HepG2 (cell line): ENCODE measurements around the gene PHB1. TPM values are rescaled to one million over a fixed set of nuclear protein-coding genes. Genes with fewer than 3 reads are reported as not detected.

ENCODE experiments used
- ATF3 ChIP-seq: sonication (generic); formaldehyde crosslinking; IDR thresholded peaks from 2 replicates; pipeline ENCODE4 v1.4.0; 2020; ENCODE audit warnings: missing genetic modification reagents
- BRCA1 ChIP-seq: sonication (generic); formaldehyde crosslinking; IDR thresholded peaks from 2 replicates; pipeline ENCODE4 v1.4.0; 2020; ENCODE audit warnings: missing genetic modification reagents
- HNF1A ChIP-seq, 2 experiments: sonication (generic) in 1 of 2; formaldehyde crosslinking in 1 of 2; IDR thresholded peaks; 2 replicates each; pipeline versions ENCODE4 v1.4.0 to v1.6.1; 2016 to 2020; ENCODE audit warnings: borderline replicate concordance in 1 of 2, low read depth in 1 of 2, mild to moderate bottlenecking in 1 of 2, missing genetic modification reagents in 1 of 2
- HNRNPUL1 ChIP-seq: fragments of 200-400 bp; formaldehyde crosslinking; IDR thresholded peaks from 2 replicates; pipeline ENCODE4 v1.6.1; 2017; ENCODE audit warnings: low read depth, mild to moderate bottlenecking, low read length, moderate library complexity
- HOMEZ ChIP-seq: IDR thresholded peaks from 2 replicates; pipeline ENCODE4 v1.6.1; 2016; ENCODE audit warnings: low read depth
- LBX2 ChIP-seq: sonication (generic); formaldehyde crosslinking; IDR thresholded peaks from 2 replicates; pipeline ENCODE4 v1.5.0; 2020; ENCODE audit warnings: missing genetic modification reagents, mild to moderate bottlenecking, borderline replicate concordance
- MED8 ChIP-seq: sonication (generic); formaldehyde crosslinking; IDR thresholded peaks from 2 replicates; pipeline ENCODE4 v1.8.1; 2023; ENCODE audit warnings: mild to moderate bottlenecking, missing genetic modification reagents; ENCODE audit not compliant: insufficient replicate concordance
- MEIS1 ChIP-seq: sonication (generic); formaldehyde crosslinking; IDR thresholded peaks from 2 replicates; pipeline ENCODE4 v1.9.0; 2021; ENCODE audit warnings: mild to moderate bottlenecking, missing genetic modification reagents, moderate library complexity, borderline replicate concordance
- MTF2 ChIP-seq: sonication (generic); formaldehyde crosslinking; IDR thresholded peaks from 2 replicates; pipeline ENCODE4 v1.5.0; 2020; ENCODE audit warnings: missing genetic modification reagents, borderline replicate concordance
- SAP130 ChIP-seq: IDR thresholded peaks from 2 replicates; pipeline ENCODE4 v1.6.1; 2016; ENCODE audit warnings: low read depth
- SETDB1 ChIP-seq: sonication (generic); formaldehyde crosslinking; IDR thresholded peaks from 2 replicates; pipeline ENCODE4 v1.5.1; 2020; ENCODE audit warnings: missing genetic modification reagents, mild to moderate bottlenecking, borderline replicate concordance
- TBX2 ChIP-seq: sonication (generic); formaldehyde crosslinking; IDR thresholded peaks from 2 replicates; pipeline ENCODE4 v1.5.0; 2020; ENCODE audit warnings: missing genetic modification reagents, mild to moderate bottlenecking, borderline replicate concordance
- TSC22D2 ChIP-seq: sonication (generic); formaldehyde crosslinking; IDR thresholded peaks from 2 replicates; pipeline ENCODE4 v1.5.1; 2020; ENCODE audit warnings: missing genetic modification reagents, mild to moderate bottlenecking, borderline replicate concordance
- ZBTB1 ChIP-seq: sonication (generic); formaldehyde crosslinking; IDR thresholded peaks from 2 replicates; pipeline ENCODE4 v1.4.0; 2020; ENCODE audit warnings: missing genetic modification reagents, borderline replicate concordance
- ZMYM4 ChIP-seq: sonication (generic); formaldehyde crosslinking; IDR thresholded peaks from 2 replicates; pipeline ENCODE4 v1.8.1; 2023; ENCODE audit warnings: mild to moderate bottlenecking, missing genetic modification reagents
- ZNF143 ChIP-seq: sonication (generic); formaldehyde crosslinking; IDR thresholded peaks from 2 replicates; pipeline ENCODE4 v1.4.0; 2020; ENCODE audit warnings: missing genetic modification reagents
- ZNF615 ChIP-seq: sonication (generic); formaldehyde crosslinking; IDR thresholded peaks from 2 replicates; pipeline ENCODE4 v1.5.0; 2020; ENCODE audit warnings: mild to moderate bottlenecking, missing genetic modification reagents, borderline replicate concordance
- ZSCAN12 ChIP-seq: sonication (generic); formaldehyde crosslinking; IDR thresholded peaks from 2 replicates; pipeline ENCODE4 v1.9.0; 2021; ENCODE audit warnings: mild to moderate bottlenecking, missing genetic modification reagents
- ZXDC ChIP-seq: sonication (generic); formaldehyde crosslinking; IDR thresholded peaks from 2 replicates; pipeline ENCODE4 v1.5.0; 2020; ENCODE audit warnings: mild to moderate bottlenecking, missing genetic modification reagents
- polyA plus RNA-seq, 8 experiments: library from polyadenylated mRNA; depleted of rRNA in 3 of 8; stranded (reverse) in 7 of 8; unstranded in 1 of 8; fragments of >200 nt; fragmentation: Illumina TruSeq in 4 of 8; extraction: Trizol in 4 of 8; gene quantifications; 2 replicates each; pipeline versions ENCODE4 v1.2.1 to v1.2.3, GENCODE V29; 2011 to 2016; ENCODE audit warnings: low read depth in 4 of 8, missing spikeins in 1 of 8, mixed read lengths in 1 of 8; ENCODE audit not compliant: insufficient read depth in 1 of 8
- total RNA-seq, 5 experiments: library from RNA; depleted of rRNA; stranded (reverse); fragments of >200 nt; fragmentation: Illumina TruSeq; extraction: Trizol; gene quantifications; 2 replicates each; pipeline ENCODE4 v1.2.3, GENCODE V29; 2016; ENCODE audit warnings: low read depth in 1 of 5

Gene PHB1
- total and polyA plus RNA-seq, 2 of the 13 experiments (the other 11 are each of a cell fraction or from before 2014, with no cell fraction given), result 515 to 688 TPM

GRCh38 chr17:49361902-49362722, 52.6 kb downstream of the PHB1 start, which contains the start of gene ZNF652 (continued):
- TF ChIP-seq MTF2 (CRISPR knock-in tag), result no peak
- no peak for TF ChIP-seq ZNF615 (CRISPR knock-in tag)
- no peak for TF ChIP-seq LBX2 (CRISPR knock-in tag)
- TF ChIP-seq SETDB1 (CRISPR knock-in tag), result no peak
- no peak for TF ChIP-seq HNRNPUL1
- TF ChIP-seq BRCA1 (CRISPR knock-in tag), result no peak
- TF ChIP-seq HNF1A (IDR thresholded peaks at IDR 0.05; ENCODE audit: low read depth), result no peak
- no peak for TF ChIP-seq HNF1A (CRISPR knock-in tag; IDR thresholded peaks at IDR 0.05; ENCODE audit: borderline replicate concordance)
- 0 out of 2 replicates have a peak, but pooled peaks have one; percentile 61 for TF ChIP-seq MEIS1 (CRISPR knock-in tag)
- no peak for TF ChIP-seq ATF3 (CRISPR knock-in tag)
- TF ChIP-seq MED8 (CRISPR knock-in tag), result peak; percentile 75
- no peak for TF ChIP-seq ZBTB1
- TF ChIP-seq HOMEZ (CRISPR knock-in tag), result peak; percentile 40; the same call in 1 of the 2 replicates
- TF ChIP-seq ZMYM4, result no peak
- peak; percentile 81 for TF ChIP-seq SAP130 (CRISPR knock-in tag)
- TF ChIP-seq TSC22D2 (CRISPR knock-in tag), result 0 out of 2 replicates have a peak, but pooled peaks have one; percentile 52
- peak; percentile 61; the same call in 1 of the 2 replicates for TF ChIP-seq TBX2 (CRISPR knock-in tag)
- peak; percentile 21; the same call in 1 of the 2 replicates for TF ChIP-seq ZNF143 (CRISPR knock-in tag)
- TF ChIP-seq ZXDC (CRISPR knock-in tag), result no peak
- no peak for TF ChIP-seq ZSCAN12 (CRISPR knock-in tag)
